ENCODE data around the gene SLA2.
A peak's percentile ranks its signal among the peaks of the same experiment; 100 is the strongest.
"Not testable (repeated sequence)": the region's sequence is repeated elsewhere in the genome, so short reads cannot be mapped to it uniquely, and the experiment has no call there.

Gene SLA2

DNA sequence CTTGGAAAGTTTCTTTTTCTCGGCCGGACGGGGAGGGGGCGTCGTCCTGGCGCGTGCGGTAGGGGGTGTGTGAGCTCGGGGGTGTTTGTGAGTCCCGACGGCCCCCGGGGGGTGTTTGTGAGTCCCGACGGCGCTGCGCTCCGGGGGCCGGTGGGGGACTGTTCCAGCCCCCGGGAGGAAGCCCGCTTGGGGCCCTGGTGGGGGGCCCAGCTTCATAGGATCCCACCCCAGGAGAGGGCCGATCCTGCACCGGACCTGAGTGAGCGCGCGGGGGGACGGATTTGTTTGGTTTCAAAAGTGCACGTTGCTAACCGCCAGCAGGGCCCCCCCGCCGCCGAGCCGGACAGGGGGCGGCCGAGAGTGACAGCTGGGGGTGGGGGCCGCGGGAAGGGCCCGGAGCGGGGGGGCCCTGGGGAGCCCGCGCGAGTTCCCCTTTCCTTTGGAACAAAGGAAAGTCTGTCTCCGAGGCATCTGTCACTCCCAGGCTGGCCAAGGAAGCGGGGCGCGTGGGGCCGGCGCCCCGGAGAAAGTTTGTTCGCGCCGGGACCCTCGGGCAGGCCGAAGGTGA lies 72.1 kb downstream of the SLA2 start:
- peak; percentile 47 for DNase-seq (ENCODE audit: low spot score)

- DNase-seq (ENCODE audit: low spot score) = peak; percentile 93
Measured at GRCh38 chr20:36573103-36573797, 72.7 kb downstream of the SLA2 start, which contains the start of gene TGIF2. TSS of gene TGIF2 (plus strand) at chr20:36573597. CDS start at chr20:36578775, 5,178 bp downstream.

GRCh38 chr20:36572701-36573102 lies 73.3 kb downstream of the SLA2 start:
- no peak for DNase-seq (ENCODE audit: low spot score)

GRCh38 chr20:36571564-36572504 lies 74.2 kb downstream of the SLA2 start:
- DNase-seq (ENCODE audit: low spot score) = no peak

GRCh38 chr20:36569847-36570429 lies 76.1 kb downstream of the SLA2 start:
- DNase-seq (ENCODE audit: low spot score) = no peak

GRCh38 chr20:36565520-36565919 lies 80.5 kb downstream of the SLA2 start:
- DNase-seq (ENCODE audit: low spot score) = no peak

- not testable (repeated sequence) for DNase-seq (ENCODE audit: low spot score)
Measured at GRCh38 chr20:36564726-36565121, 81.3 kb downstream of the SLA2 start.

DNA sequence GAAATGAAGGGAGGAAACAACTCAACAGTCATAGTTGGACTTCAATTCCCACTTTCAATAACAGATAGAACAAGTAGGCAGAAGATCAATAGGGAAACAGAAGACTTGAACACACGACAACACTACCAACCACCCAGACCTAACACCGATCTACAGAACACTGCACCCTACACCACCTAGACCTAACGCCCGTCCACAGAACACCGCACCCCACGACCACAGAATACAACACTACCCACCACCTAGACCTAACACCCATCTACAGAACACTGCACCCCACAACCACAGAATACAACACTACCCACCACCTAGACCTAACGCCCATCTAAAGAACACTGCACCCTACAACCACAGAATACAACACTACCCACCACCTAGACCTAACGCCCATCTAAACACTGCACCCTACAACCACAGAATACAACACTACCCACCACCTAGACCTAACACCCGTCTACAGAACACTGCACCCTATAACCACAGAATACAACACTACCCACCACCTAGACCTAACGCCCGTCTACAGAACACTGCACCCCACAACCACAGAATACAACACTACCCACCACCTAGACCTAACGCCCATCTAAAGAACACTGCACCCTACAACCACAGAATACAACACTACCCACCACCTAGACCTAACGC lies 81.8 kb downstream of the SLA2 start:
- not testable (repeated sequence) for DNase-seq (ENCODE audit: low spot score)

GRCh38 chr20:36563374-36563773 lies 82.6 kb downstream of the SLA2 start:
- no peak for DNase-seq (ENCODE audit: low spot score)

DNA sequence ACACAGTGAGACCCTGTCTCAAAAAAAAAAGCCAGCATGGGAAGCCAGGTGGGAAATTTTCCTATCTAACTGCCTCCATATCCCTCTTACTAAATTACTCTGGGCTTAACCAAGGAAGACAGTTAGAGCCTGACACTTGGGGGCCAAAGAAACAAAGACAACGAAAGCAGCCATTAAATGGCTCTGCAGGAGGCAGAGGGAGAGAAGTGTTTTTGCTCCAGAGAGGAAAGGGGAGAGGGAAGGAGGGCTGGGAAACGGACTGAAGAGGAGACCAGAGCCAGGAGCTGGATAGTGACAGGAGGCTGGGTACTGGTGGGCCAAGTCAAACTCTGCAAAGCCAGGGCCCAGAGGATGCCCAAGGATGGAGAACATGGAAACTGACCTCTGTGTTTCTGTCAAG lies 83.3 kb downstream of the SLA2 start:
- no peak for DNase-seq (ENCODE audit: low spot score)
